Measurements from ENCODE around the gene TNFRSF21. TPM values are rescaled to one million over a fixed set of nuclear protein-coding genes. Genes with fewer than 3 reads are reported as not detected.

TNFRSF21 gene
- total RNA-seq, 1 donor from 2014 or later, result 46.3 TPM

- TF ChIP-seq CTCF (IDR thresholded peaks at IDR 0.05; ENCODE audit: unreplicated experiment), result peak; percentile 3
- no peaks in the 10 kb centered on the region for H3K9me3 Mint-ChIP-seq (ENCODE audit: low read depth)
- peak overlapping the region; percentile 90 for H3K27ac Mint-ChIP-seq
- H3K27me3 Mint-ChIP-seq, result peaks cover 15% of the 10 kb centered on the region
- peaks cover 20% of the 10 kb centered on the region for H3K4me1 Mint-ChIP-seq (ENCODE audit: low read depth)
- no peaks in the 10 kb centered on the region for H3K36me3 Mint-ChIP-seq (ENCODE audit: insufficient read depth)
- peak overlapping the region; percentile 85 for H3K4me3 Mint-ChIP-seq (ENCODE audit: low read depth)
- DNase-seq (ENCODE audit: low spot score, unreplicated experiment), result no peak
Observed at GRCh38 chr6:47310131-47310480, 401 bp upstream of the TNFRSF21 start.

- DNase-seq (ENCODE audit: low spot score, unreplicated experiment), result peak; percentile 17
- Mint-ChIP-seq H3K27me3 (peaks cover 15% of the 10 kb centered on the region), H3K27ac (peak overlapping the region; percentile 74), H3K4me3 (ENCODE audit: low read depth) (peak overlapping the region; percentile 85), H3K4me1 (ENCODE audit: low read depth) (peaks cover 33% of the 10 kb centered on the region), H3K9me3 (ENCODE audit: low read depth) (no peaks in the 10 kb centered on the region), H3K36me3 (ENCODE audit: insufficient read depth) (no peaks in the 10 kb centered on the region)
- TF ChIP-seq CTCF (IDR thresholded peaks at IDR 0.05; ENCODE audit: unreplicated experiment), result no peak
Observed at GRCh38 chr6:47308552-47309290, 984 bp downstream of the TNFRSF21 start.

GRCh38 chr6:47308198-47308517 is 1.5 kb downstream of the TNFRSF21 start:
- H3K27ac Mint-ChIP-seq, result peak overlapping the region; percentile 35
- no peak for DNase-seq (ENCODE audit: low spot score, unreplicated experiment)

GRCh38 chr6:47307362-47308197 is 2.1 kb downstream of the TNFRSF21 start:
- no peak overlapping the region for H3K27ac Mint-ChIP-seq
- peak overlapping the region; percentile 85 for H3K4me3 Mint-ChIP-seq (ENCODE audit: low read depth)
- H3K27me3 Mint-ChIP-seq, result peaks cover 15% of the 10 kb centered on the region
- H3K4me1 Mint-ChIP-seq (ENCODE audit: low read depth), result peaks cover 44% of the 10 kb centered on the region
- DNase-seq (ENCODE audit: low spot score, unreplicated experiment), result no peak
- TF ChIP-seq CTCF (IDR thresholded peaks at IDR 0.05; ENCODE audit: unreplicated experiment), result no peak
- no peaks in the 10 kb centered on the region for H3K9me3 Mint-ChIP-seq (ENCODE audit: low read depth)
- no peaks in the 10 kb centered on the region for H3K36me3 Mint-ChIP-seq (ENCODE audit: insufficient read depth)

More at GRCh38 chr6:47308198-47308517, 1.5 kb downstream of the TNFRSF21 start:
- Mint-ChIP-seq H3K4me3 (ENCODE audit: low read depth) (peak overlapping the region; percentile 85), H3K4me1 (ENCODE audit: low read depth) (peaks cover 38% of the 10 kb centered on the region), H3K27me3 (peaks cover 15% of the 10 kb centered on the region), H3K9me3 (ENCODE audit: low read depth) (no peaks in the 10 kb centered on the region), H3K36me3 (ENCODE audit: insufficient read depth) (no peaks in the 10 kb centered on the region)
- TF ChIP-seq CTCF (IDR thresholded peaks at IDR 0.05; ENCODE audit: unreplicated experiment), result no peak

GRCh38 chr6:47306887-47307286 is 2.8 kb downstream of the TNFRSF21 start:
- no peak for TF ChIP-seq CTCF (IDR thresholded peaks at IDR 0.05; ENCODE audit: unreplicated experiment)
- Mint-ChIP-seq H3K4me3 (ENCODE audit: low read depth) (peak overlapping the region; percentile 4), H3K36me3 (ENCODE audit: insufficient read depth) (no peaks in the 10 kb centered on the region), H3K4me1 (ENCODE audit: low read depth) (peaks cover 51% of the 10 kb centered on the region), H3K9me3 (ENCODE audit: low read depth) (no peaks in the 10 kb centered on the region), H3K27ac (no peak overlapping the region), H3K27me3 (peaks cover 15% of the 10 kb centered on the region)
- no peak for DNase-seq (ENCODE audit: low spot score, unreplicated experiment)
